K562 (cell line): ENCODE results near the gene DPH5. TPM values are rescaled to one million over a fixed set of nuclear protein-coding genes. Genes with fewer than 3 reads are reported as not detected.

Experiments
- AFF1 ChIP-seq, 2 experiments: fragments of 450-650 bp; IDR thresholded peaks; 2 replicates each; pipeline ENCODE4 v1.6.1; 2018; ENCODE audit warnings: mild to moderate bottlenecking in 2 of 2, low read depth in 1 of 2; ENCODE audit not compliant: partially characterized antibody in 2 of 2
- CREB3 ChIP-seq: fragments of 450-650 bp; conservative IDR thresholded peaks from 2 replicates; pipeline ENCODE4 v1.6.1; 2016; ENCODE audit warnings: missing genetic modification characterization, low read depth, mild to moderate bottlenecking, missing compliant biosample characterization, moderate library complexity
- CUX1 ChIP-seq: fragments of 200-800 bp; sonication (Bioruptor generic); IDR thresholded peaks from 2 replicates; pipeline ENCODE4 v1.6.1; 2016; ENCODE audit warnings: missing genetic modification characterization, missing compliant biosample characterization
- IFI16 ChIP-seq: fragments of 250-450 bp; sonication (Bioruptor Pico); IDR thresholded peaks from 2 replicates; pipeline ENCODE4 v2.1.2; 2022; ENCODE audit warnings: mild to moderate bottlenecking, inconsistent platforms
- LCOR ChIP-seq: sonication (generic); formaldehyde crosslinking; IDR thresholded peaks from 2 replicates; pipeline ENCODE4 v1.8.0; 2022; ENCODE audit warnings: mild to moderate bottlenecking, missing genetic modification reagents
- PML ChIP-seq: IDR thresholded peaks from 2 replicates; pipeline ENCODE4 v1.6.1; 2012; ENCODE audit warnings: low read length, inconsistent platforms
- PTRF ChIP-seq: fragments of 450-650 bp; IDR thresholded peaks from 2 replicates; pipeline ENCODE4 v1.6.1; 2016; ENCODE audit warnings: mild to moderate bottlenecking, missing genetic modification characterization, missing compliant biosample characterization
- SIN3A ChIP-seq, 2 experiments: fragments of 150-350 bp in 1 of 2; IDR thresholded peaks; 2 replicates each; pipeline ENCODE4 v1.6.1; 2011 to 2016; ENCODE audit warnings: borderline replicate concordance in 2 of 2, low read depth in 2 of 2, low read length in 2 of 2, mild to moderate bottlenecking in 2 of 2, moderate library complexity in 2 of 2; ENCODE audit not compliant: control insufficient read depth in 1 of 2
- SPI1 ChIP-seq: IDR thresholded peaks from 2 replicates; pipeline ENCODE4 v1.6.1; 2011; ENCODE audit warnings: low read depth, low read length, control low read depth, borderline replicate concordance
- ZFP36 ChIP-seq: fragments of 150-350 bp; IDR thresholded peaks from 2 replicates; pipeline ENCODE4 v1.6.1; 2018; ENCODE audit warnings: low read length, low read depth; ENCODE audit not compliant: partially characterized antibody
- ZNF134 ChIP-seq: fragments of 250-450 bp; sonication (Bioruptor Pico); conservative IDR thresholded peaks from 2 replicates; pipeline ENCODE4 v1.4.0; 2020
- ZNF232 ChIP-seq: sonication (generic); formaldehyde crosslinking; IDR thresholded peaks from 2 replicates; pipeline ENCODE4 v1.8.0; 2022; ENCODE audit warnings: mild to moderate bottlenecking, missing genetic modification reagents
- ZNF639 ChIP-seq, 2 experiments: fragments of 200-800 bp in 1 of 2; sonication (Bioruptor generic) in 1 of 2; sonication (generic) in 1 of 2; formaldehyde crosslinking in 1 of 2; IDR thresholded peaks in 1 of 2; conservative IDR thresholded peaks in 1 of 2; 2 replicates each; pipeline versions ENCODE4 v1.5.0 to v1.6.1; 2016 to 2020; ENCODE audit warnings: missing compliant biosample characterization in 1 of 2, missing genetic modification characterization in 1 of 2, missing genetic modification reagents in 1 of 2
- polyA plus RNA-seq, 8 experiments: library from polyadenylated mRNA; depleted of rRNA in 4 of 8; stranded (reverse) in 5 of 8; unstranded in 3 of 8; fragments of >200 nt; fragmentation: Nextera tagmentation in 2 of 8; fragmentation: Illumina TruSeq in 1 of 8; extraction: Ambion mirVana in 2 of 8; extraction: Trizol in 1 of 8; gene quantifications; 2 replicates each; pipeline versions ENCODE4 v1.2.1 to v1.2.3, GENCODE V29; 2011 to 2014; ENCODE audit warnings: inconsistent platforms in 1 of 8, missing spikeins in 1 of 8
- total RNA-seq, 7 experiments: library from RNA; depleted of rRNA in 6 of 7; stranded (reverse); fragments of >200 nt in 6 of 7; fragmentation: Illumina TruSeq in 2 of 7; extraction: Trizol in 2 of 7; gene quantifications; 2 replicates each; pipeline versions ENCODE4 v1.2.1 to v1.2.3, GENCODE V29; 2011 to 2021; ENCODE audit warnings: low replicate concordance in 1 of 7

The DPH5 gene
- total and polyA plus RNA-seq, 9 of the 15 experiments (the other 6 are each of a cell fraction or from before 2014, with no cell fraction given) = 37.6 to 159 (median 89.7) TPM

GRCh38 chr1:101025657-101026429, at the start of gene DPH5 (continued):
- TF ChIP-seq CREB3 (0 out of 2 replicates have a peak, but pooled peaks have one; percentile 21), SIN3A (IDR thresholded peaks at IDR 0.05; ENCODE audit: borderline replicate concordance in 2 of 2, control insufficient read depth in 1 of 2, low read depth in 2 of 2, low read length in 2 of 2) (peak in 1 of 2 experiments; percentile 96), SPI1 (no peak), ZNF639 (CRISPR knock-in tag; conservative IDR thresholded peaks at IDR 0.05 in 1 of 2, IDR thresholded peaks at IDR 0.05 in 1 of 2) (peak in 1 of 2 experiments; percentile 58; a peak in 1 of 4 replicates), ZNF232 (CRISPR knock-in tag) (no peak), PML (peak; percentile 82), CUX1 (CRISPR knock-in tag) (no peak), LCOR (CRISPR knock-in tag) (peak; percentile 51; the same call in 1 of the 2 replicates), ZNF134 (CRISPR knock-in tag) (no peak), PTRF (tag) (no peak), ZFP36 (peak; percentile 14), AFF1 (IDR thresholded peaks at IDR 0.05; ENCODE audit: low read depth in 1 of 2, partially characterized antibody in 2 of 2) (peak in 1 of 2 experiments; percentile 15), IFI16 (CRISPR knock-in tag) (no peak)
